HFF-Myc (cell line): Measurements from ENCODE around the gene SMG6.

Source experiments
- DNase-seq: peaks from one replicate; pipeline ENCODE4 v3.0.0-alpha.2; 2011; ENCODE audit warnings: low read depth; ENCODE audit errors: extremely low read depth
- H3K4me3 ChIP-seq: replicated peaks from 2 replicates; pipeline ENCODE4 v1.5.1; 2011; ENCODE audit warnings: low read depth, mild to moderate bottlenecking, control low read depth, low read length
- TF ChIP-seq, protein P1 (sequence below): IDR thresholded peaks from 2 replicates; pipeline ENCODE4 v1.5.1; 2012; ENCODE audit warnings: mild to moderate bottlenecking, low read depth, low read length, control low read depth; ENCODE audit errors: missing control alignments

SMG6 gene

DNA sequence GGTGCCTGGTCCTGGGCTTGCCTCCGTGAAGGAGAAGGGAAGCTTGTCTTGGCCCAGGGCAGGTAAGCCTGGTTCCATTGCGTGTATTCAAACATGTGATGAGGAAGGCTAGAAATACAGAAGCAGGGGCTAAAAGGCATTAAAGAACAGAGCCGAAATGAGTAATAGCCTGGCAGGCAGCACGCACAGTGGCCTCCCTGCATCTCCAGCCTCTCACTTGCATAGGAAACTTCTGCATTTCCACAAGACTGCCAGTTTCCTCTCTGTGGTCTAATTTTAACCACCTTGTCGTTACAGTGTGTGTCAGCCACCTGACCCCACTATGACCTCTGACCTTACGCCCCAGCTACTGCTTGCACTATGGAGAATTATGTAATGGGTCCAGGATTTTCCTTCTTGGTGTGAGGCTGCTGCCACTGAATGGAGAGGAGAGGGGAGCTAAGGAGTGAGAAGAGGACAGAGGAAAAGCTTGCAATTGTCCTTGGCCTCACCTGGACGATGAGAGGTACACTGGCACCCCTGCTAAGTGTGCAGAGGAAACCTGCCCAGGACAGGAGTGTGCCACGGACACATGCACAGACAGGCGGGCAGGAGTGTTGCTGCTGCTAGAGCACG is 215.9 kb downstream of the SMG6 start:
- DNase-seq: no peak
- TF ChIP-seq, protein P1, sequence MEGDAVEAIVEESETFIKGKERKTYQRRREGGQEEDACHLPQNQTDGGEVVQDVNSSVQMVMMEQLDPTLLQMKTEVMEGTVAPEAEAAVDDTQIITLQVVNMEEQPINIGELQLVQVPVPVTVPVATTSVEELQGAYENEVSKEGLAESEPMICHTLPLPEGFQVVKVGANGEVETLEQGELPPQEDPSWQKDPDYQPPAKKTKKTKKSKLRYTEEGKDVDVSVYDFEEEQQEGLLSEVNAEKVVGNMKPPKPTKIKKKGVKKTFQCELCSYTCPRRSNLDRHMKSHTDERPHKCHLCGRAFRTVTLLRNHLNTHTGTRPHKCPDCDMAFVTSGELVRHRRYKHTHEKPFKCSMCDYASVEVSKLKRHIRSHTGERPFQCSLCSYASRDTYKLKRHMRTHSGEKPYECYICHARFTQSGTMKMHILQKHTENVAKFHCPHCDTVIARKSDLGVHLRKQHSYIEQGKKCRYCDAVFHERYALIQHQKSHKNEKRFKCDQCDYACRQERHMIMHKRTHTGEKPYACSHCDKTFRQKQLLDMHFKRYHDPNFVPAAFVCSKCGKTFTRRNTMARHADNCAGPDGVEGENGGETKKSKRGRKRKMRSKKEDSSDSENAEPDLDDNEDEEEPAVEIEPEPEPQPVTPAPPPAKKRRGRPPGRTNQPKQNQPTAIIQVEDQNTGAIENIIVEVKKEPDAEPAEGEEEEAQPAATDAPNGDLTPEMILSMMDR: no peak
- H3K4me3 ChIP-seq: no peak overlapping the region

GRCh38 chr17:2086306-2086705 is 217.3 kb downstream of the SMG6 start:
- TF ChIP-seq, protein P1: no peak
- DNase-seq: no peak
- H3K4me3 ChIP-seq: no peak overlapping the region

- DNase-seq: no peak
- TF ChIP-seq, protein P1: no peak
- H3K4me3 ChIP-seq: no peak overlapping the region
These were observed 218.0 kb downstream of the SMG6 start for GRCh38 chr17:2085648-2085949.

DNA sequence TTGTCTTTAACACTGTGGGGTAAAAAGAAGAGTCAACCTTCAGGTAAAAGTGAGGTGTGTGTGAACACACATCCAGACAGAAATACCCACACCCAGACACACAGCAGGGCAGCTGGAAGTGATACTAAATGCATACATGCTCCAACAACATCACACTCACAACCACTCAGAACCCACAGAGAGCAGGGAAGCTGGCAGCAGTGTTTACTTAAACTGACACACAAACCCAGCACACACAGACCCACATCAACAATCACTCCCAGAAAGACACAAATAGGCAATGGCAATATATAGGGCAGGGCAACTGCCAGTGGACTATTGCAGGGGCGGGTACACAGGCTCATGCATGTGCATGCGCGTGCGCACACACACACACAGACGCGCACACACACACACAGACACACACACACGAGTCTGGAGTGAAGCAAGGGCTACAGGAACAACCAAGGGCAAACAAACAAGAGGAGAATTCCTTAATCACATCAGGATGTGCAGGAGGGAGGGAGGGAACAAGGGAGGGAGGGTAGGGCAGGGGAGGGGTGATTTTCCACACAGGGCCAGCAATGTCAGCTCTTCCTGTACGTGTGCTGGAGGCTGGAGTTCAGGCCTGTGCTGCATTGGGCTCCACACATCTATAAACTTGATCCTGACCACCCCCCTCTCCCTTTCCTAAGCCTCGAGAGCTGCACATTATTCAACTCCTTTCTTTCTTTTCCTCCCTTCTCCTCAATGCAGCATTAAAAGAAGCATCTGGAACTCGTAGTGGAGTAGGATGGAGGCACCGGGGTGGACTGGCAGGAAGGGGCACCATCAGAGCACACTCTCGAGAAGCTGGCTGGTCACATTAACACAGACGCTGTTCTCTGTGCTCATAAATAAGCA is 218.6 kb downstream of the SMG6 start:
- TF ChIP-seq, protein P1: no peak
- H3K4me3 ChIP-seq: no peak overlapping the region
- peak; percentile 92 for DNase-seq

- no peak overlapping the region for H3K4me3 ChIP-seq
- TF ChIP-seq, protein P1: no peak
- peak; percentile 59 for DNase-seq
These were observed 219.4 kb downstream of the SMG6 start for GRCh38 chr17:2084036-2084765.

GRCh38 chr17:2083613-2084035 is 220.0 kb downstream of the SMG6 start:
- no peak for DNase-seq
- TF ChIP-seq, protein P1: no peak
- H3K4me3 ChIP-seq: no peak overlapping the region
